ENCODE data around the gene TBRG4.

The TBRG4 gene

DNA sequence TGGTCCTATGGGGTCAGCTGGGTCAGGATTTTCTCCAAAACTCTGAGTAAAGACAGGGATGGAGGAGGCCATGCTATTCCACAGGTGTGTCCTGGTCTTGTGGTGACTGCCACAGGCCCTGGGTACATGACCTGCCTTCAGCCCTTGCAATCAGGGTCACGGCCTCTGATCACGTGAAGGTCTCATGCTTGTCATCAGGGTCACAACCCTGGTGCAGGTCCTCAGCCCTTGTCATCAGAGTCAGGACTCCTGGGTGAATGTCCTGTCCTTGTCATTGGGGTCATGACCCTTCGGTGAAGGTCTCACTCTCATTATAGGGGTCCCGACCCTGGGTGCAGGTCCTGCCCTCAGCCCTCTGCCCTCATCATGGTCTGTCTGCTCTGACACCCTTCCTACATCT, 21.9 kb upstream of the TBRG4 start:
- H3K27ac ChIP-seq = no peak overlapping the region
- H3K9ac ChIP-seq = no peak overlapping the region
- H2AFZ ChIP-seq (ENCODE audit: low read depth) = no peak overlapping the region

GRCh38 chr7:45132708-45133320, 21.3 kb upstream of the TBRG4 start:
- H3K27ac ChIP-seq = no peak overlapping the region

More for the DNA sequence above, 21.9 kb upstream of the TBRG4 start:
- no peaks in the 10 kb centered on the region for H3K79me2 ChIP-seq (ENCODE audit: insufficient read depth, low read depth)
- H4K20me1 ChIP-seq (ENCODE audit: insufficient read depth) = no peaks in the 10 kb centered on the region
- H3K4me2 ChIP-seq = no peak overlapping the region
- no peaks in the 10 kb centered on the region for H3K27me3 ChIP-seq (ENCODE audit: insufficient read depth, low read depth)
- TF ChIP-seq CTCF (conservative IDR thresholded peaks at IDR 0.05; ENCODE audit: low read depth, low read length) = no peak
- peaks cover 5% of the 10 kb centered on the region for H3K4me1 ChIP-seq (ENCODE audit: low read depth, poor library complexity, severe bottlenecking)
- no peaks in the 10 kb centered on the region for H3K36me3 ChIP-seq (ENCODE audit: insufficient read depth)
- no peak overlapping the region for H3K4me3 ChIP-seq (IDR thresholded peaks at IDR 0.05; ENCODE audit: insufficient read depth, low read depth, low read length)

GRCh38 chr7:45131891-45132290, 20.4 kb upstream of the TBRG4 start:
- TF ChIP-seq CTCF (conservative IDR thresholded peaks at IDR 0.05; ENCODE audit: low read depth, low read length) = no peak
- Histone ChIP-seq H2AFZ (ENCODE audit: low read depth) (no peak overlapping the region), H3K79me2 (ENCODE audit: insufficient read depth, low read depth) (no peaks in the 10 kb centered on the region)

More at GRCh38 chr7:45132708-45133320, 21.3 kb upstream of the TBRG4 start:
- H3K79me2 ChIP-seq (ENCODE audit: insufficient read depth, low read depth) = no peaks in the 10 kb centered on the region
- H3K4me1 ChIP-seq (ENCODE audit: low read depth, poor library complexity, severe bottlenecking) = peaks cover 5% of the 10 kb centered on the region
- no peaks in the 10 kb centered on the region for H3K27me3 ChIP-seq (ENCODE audit: insufficient read depth, low read depth)
- H3K9ac ChIP-seq = no peak overlapping the region
- H3K36me3 ChIP-seq (ENCODE audit: insufficient read depth) = no peaks in the 10 kb centered on the region
- TF ChIP-seq CTCF (conservative IDR thresholded peaks at IDR 0.05; ENCODE audit: low read depth, low read length) = no peak
- no peak overlapping the region for H3K4me3 ChIP-seq (IDR thresholded peaks at IDR 0.05; ENCODE audit: insufficient read depth, low read depth, low read length)
- H4K20me1 ChIP-seq (ENCODE audit: insufficient read depth) = no peaks in the 10 kb centered on the region
- H2AFZ ChIP-seq (ENCODE audit: low read depth) = no peak overlapping the region
- no peak overlapping the region for H3K4me2 ChIP-seq

DNA sequence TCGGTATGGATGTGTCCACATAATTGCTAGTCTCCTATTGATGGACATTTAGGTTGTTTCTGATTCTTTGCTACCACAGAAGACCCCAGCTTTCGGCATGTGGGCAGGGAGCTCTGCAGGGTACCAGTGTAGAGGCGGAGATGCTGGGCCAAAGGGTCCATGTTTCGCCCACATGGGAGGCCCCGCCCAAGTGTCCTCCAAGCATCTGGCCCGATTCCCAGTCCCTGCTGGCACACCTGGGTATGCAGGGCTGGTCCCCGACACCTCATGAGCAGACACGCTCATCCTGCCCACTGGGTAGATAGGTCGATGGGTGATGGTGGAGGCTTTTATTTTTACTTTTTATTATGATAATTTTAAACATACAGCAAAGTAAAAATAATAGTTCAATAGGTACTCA, 19.4 kb upstream of the TBRG4 start:
- no peak overlapping the region for H3K27ac ChIP-seq
- H4K20me1 ChIP-seq (ENCODE audit: insufficient read depth) = no peaks in the 10 kb centered on the region
- no peaks in the 10 kb centered on the region for H3K36me3 ChIP-seq (ENCODE audit: insufficient read depth)
- H3K4me1 ChIP-seq (ENCODE audit: low read depth, poor library complexity, severe bottlenecking) = peaks cover 3% of the 10 kb centered on the region
- H3K4me2 ChIP-seq = no peak overlapping the region
- no peak for TF ChIP-seq CTCF (conservative IDR thresholded peaks at IDR 0.05; ENCODE audit: low read depth, low read length)
- no peaks in the 10 kb centered on the region for H3K79me2 ChIP-seq (ENCODE audit: insufficient read depth, low read depth)
- no peaks in the 10 kb centered on the region for H3K27me3 ChIP-seq (ENCODE audit: insufficient read depth, low read depth)
- H3K4me3 ChIP-seq (IDR thresholded peaks at IDR 0.05; ENCODE audit: insufficient read depth, low read depth, low read length) = no peak overlapping the region
- H3K9ac ChIP-seq = no peak overlapping the region
- H2AFZ ChIP-seq (ENCODE audit: low read depth) = no peak overlapping the region

More at GRCh38 chr7:45131891-45132290, 20.4 kb upstream of the TBRG4 start:
- H3K4me3 ChIP-seq (IDR thresholded peaks at IDR 0.05; ENCODE audit: insufficient read depth, low read depth, low read length) = no peak overlapping the region
- H3K27ac ChIP-seq = no peak overlapping the region
- no peaks in the 10 kb centered on the region for H3K36me3 ChIP-seq (ENCODE audit: insufficient read depth)
- H4K20me1 ChIP-seq (ENCODE audit: insufficient read depth) = no peaks in the 10 kb centered on the region
- no peak overlapping the region for H3K9ac ChIP-seq
- peaks cover 5% of the 10 kb centered on the region for H3K4me1 ChIP-seq (ENCODE audit: low read depth, poor library complexity, severe bottlenecking)
- no peak overlapping the region for H3K4me2 ChIP-seq
- H3K27me3 ChIP-seq (ENCODE audit: insufficient read depth, low read depth) = no peaks in the 10 kb centered on the region
